GM12878 (cell line): ENCODE measurements around the gene DDIT4. TPM values are rescaled to one million over a fixed set of nuclear protein-coding genes. Genes with fewer than 3 reads are reported as not detected.

Experiments
- ATAC-seq: fragments of 200-7000 bp; cut with Tn5 transposase; 3 replicates; pipeline ENCODE4 v1.9.1; 2020; ENCODE audit warnings: mild to moderate bottlenecking, moderate library complexity
- BruUV-seq: library from RNA; stranded (reverse); fragments of 400-500 nt; replicated peaks from 2 replicates; lab custom pipeline; 2021; lab: Mats Ljungman, UMichigan
- CTCF ChIA-PET: fragments of 300-600 bp; sonication (Branson Sonifier 250); formaldehyde crosslinking; extraction: SDS; loops from one replicate; lab custom pipeline; 2021; ENCODE audit warnings: inconsistent platforms; lab: Yijun Ruan, JAX
- POLR2A ChIA-PET: fragments of 350-600 bp; formaldehyde crosslinking; extraction: SDS; loops from one replicate; lab custom pipeline; 2021; ENCODE audit warnings: inconsistent platforms; lab: Charles Lee
- RAD21 ChIA-PET: fragments of 300-600 bp; sonication (Branson Sonifier 250); formaldehyde crosslinking; loops from one replicate; lab custom pipeline; 2023; ENCODE audit warnings: antibody characterized with exemption; ENCODE audit not compliant: unreplicated experiment; lab: Charles Lee
- SMC1A ChIA-PET: fragments of 300-600 bp; sonication (Branson Sonifier 250); formaldehyde crosslinking; loops from one replicate; lab custom pipeline; 2023; ENCODE audit not compliant: unreplicated experiment, uncharacterized antibody; lab: Charles Lee
- DNase-seq: peaks from one replicate; pipeline ENCODE4 v3.0.0-alpha.2; 2011; ENCODE audit warnings: low read depth, low spot score
- FAIRE-seq: peaks from 3 replicates; lab custom pipeline; 2011; peaks lifted over from hg19 to GRCh38; lab: Jason Lieb, UNC
- H2AFZ ChIP-seq: 2 replicates; pipeline ENCODE4 v1.6.0; 2011; ENCODE audit warnings: low read depth, low read length, control low read depth; ENCODE audit not compliant: control insufficient read depth
- H3K27ac ChIP-seq: 2 replicates; pipeline ENCODE4 v1.5.1; 2011; ENCODE audit warnings: control low read depth; ENCODE audit not compliant: control insufficient read depth, insufficient read depth
- H3K27me3 ChIP-seq, 2 experiments: replicated peaks in 1 of 2; 2 replicates each; pipeline versions ENCODE4 v1.6.0 to v1.6.1; 2011; ENCODE audit warnings: low read length in 1 of 2; ENCODE audit not compliant: control insufficient read depth in 2 of 2, insufficient read depth in 2 of 2
- H3K36me3 ChIP-seq, 2 experiments: 2 replicates each; pipeline ENCODE4 v1.5.1; 2011; ENCODE audit warnings: low read length in 1 of 2; ENCODE audit not compliant: control insufficient read depth in 2 of 2, insufficient read depth in 2 of 2
- H3K4me1 ChIP-seq: 2 replicates; pipeline ENCODE4 v1.6.1; 2011; ENCODE audit warnings: mild to moderate bottlenecking, low read length, moderate library complexity, mixed read lengths; ENCODE audit not compliant: control insufficient read depth, insufficient read depth
- H3K4me2 ChIP-seq: 2 replicates; pipeline ENCODE4 v1.6.0; 2011; ENCODE audit warnings: control low read depth; ENCODE audit not compliant: control insufficient read depth, insufficient read depth
- H3K4me3 ChIP-seq: fragments of 200-600 bp; sonication (generic); 2 replicates; pipeline ENCODE4 v1.5.1; 2016
- H3K79me2 ChIP-seq: 2 replicates; pipeline ENCODE4 v1.6.0; 2011; ENCODE audit warnings: low read length; ENCODE audit not compliant: control insufficient read depth, insufficient read depth
- H3K9ac ChIP-seq: 2 replicates; pipeline ENCODE4 v1.8.0; 2011; ENCODE audit warnings: low read length, control low read depth, mixed read lengths; ENCODE audit not compliant: control insufficient read depth, insufficient read depth
- H3K9me3 ChIP-seq: replicated peaks from 3 replicates; pipeline ENCODE4 v1.5.1; 2011; ENCODE audit warnings: mild to moderate bottlenecking, low read length; ENCODE audit not compliant: control insufficient read depth, insufficient read depth
- H4K20me1 ChIP-seq: 2 replicates; pipeline ENCODE4 v1.6.0; 2011; ENCODE audit not compliant: control insufficient read depth, insufficient read depth
- BACH1 ChIP-seq: fragments of 450-650 bp; IDR thresholded peaks from 2 replicates; pipeline ENCODE4 v1.6.1; 2017; ENCODE audit warnings: mild to moderate bottlenecking, borderline replicate concordance
- CHD1 ChIP-seq: IDR thresholded peaks from 2 replicates; pipeline ENCODE4 v1.6.1; 2012; ENCODE audit warnings: low read depth, low read length, improper control_type of control experiment
- KAT2A ChIP-seq: conservative IDR thresholded peaks from 2 replicates; pipeline ENCODE4 v1.6.1; 2011; ENCODE audit warnings: low read depth, low read length; ENCODE audit not compliant: control insufficient read depth
- PKNOX1 ChIP-seq: fragments of 450-650 bp; IDR thresholded peaks from 2 replicates; pipeline ENCODE4 v1.6.1; 2016; ENCODE audit warnings: mild to moderate bottlenecking
- REST ChIP-seq: IDR thresholded peaks from 2 replicates; pipeline ENCODE4 v1.6.1; 2012; ENCODE audit warnings: mild to moderate bottlenecking, low read depth, low read length
- STAT3 ChIP-seq: IDR thresholded peaks from 2 replicates; pipeline ENCODE4 v1.6.1; 2011; ENCODE audit warnings: low read depth, low read length, improper control_type of control experiment
- WGBS: methylation state at CpG from one replicate; pipeline ENCODE4 v1.1.6; 2016; ENCODE audit warnings: low lambda C conversion rate; ENCODE audit not compliant: insufficient replicate concordance, insufficient coverage; ENCODE audit errors: missing lambda C conversion rate; 5-methylcytosine and 5-hydroxymethylcytosine counted together
- in situ Hi-C: fragments of 300-500 bp; cut with MboI; formaldehyde crosslinking; loops from 9 replicates; pipeline ENCODE4 v1.14.3; 2018; ENCODE audit warnings: mixed read lengths
- intact Hi-C: fragments of 100-400 bp; cut with micrococcal nuclease; formaldehyde crosslinking; loops from one replicate; pipeline ENCODE4 v1.14.2; 2022; ENCODE audit not compliant: unreplicated experiment
- polyA plus RNA-seq, 11 experiments: library from polyadenylated mRNA; depleted of rRNA in 4 of 11; unstranded in 6 of 11; stranded (reverse) in 5 of 11; fragments of >200 nt; fragmentation: Nextera tagmentation in 4 of 11; fragmentation: Illumina TruSeq in 1 of 11; extraction: Ambion mirVana in 4 of 11; extraction: Trizol in 1 of 11; gene quantifications; 1 replicate in 1 of 11; 2 replicates in 10 of 11; pipeline versions ENCODE4 v1.2.1 to v1.2.3, GENCODE V29; 2011 to 2016; ENCODE audit warnings: inconsistent platforms in 2 of 11, missing spikeins in 2 of 11, low read depth in 1 of 11
- total RNA-seq, 4 experiments: library from RNA; depleted of rRNA in 3 of 4; stranded (reverse); fragments of >200 nt in 3 of 4; fragmentation: Illumina TruSeq in 1 of 4; extraction: Trizol in 1 of 4; gene quantifications; 2 replicates each; pipeline versions ENCODE4 v1.2.1 to v1.2.3, GENCODE V29; 2013 to 2021

The DDIT4 gene
- total and polyA plus RNA-seq, 10 of the 15 experiments (the other 5 are each of a cell fraction or from before 2014, with no cell fraction given): 2.1 to 277 (median 183) TPM

- TF ChIP-seq KAT2A (no peak), STAT3 (no peak), CHD1 (no peak), BACH1 (no peak)
Observed at GRCh38 chr10:72228318-72228751, 45.4 kb upstream of the DDIT4 start (continued).

- peaks cover 1 to 31% of the 10 kb centered on the region in 2 experiments for H3K36me3 ChIP-seq
- H4K20me1 ChIP-seq: no peaks in the 10 kb centered on the region
- RAD21 ChIA-PET: interaction anchor here (0.6 to 1.9 kb wide), 19 partner anchors 8 to 333 kb away, joined by 3 to 7 read pairs (median 3); partner anchors contain the start of gene DDIT4
- BruUV-seq: no TSS peak
- no peak overlapping the region for H3K9ac ChIP-seq
- CTCF ChIA-PET: interaction anchor here (0.7 to 2.6 kb wide), 16 partner anchors 8 to 333 kb away, joined by 3 to 10 read pairs (median 4); no protein-coding TSS in a partner anchor
- no peak overlapping the region for H3K4me3 ChIP-seq
- TF ChIP-seq PKNOX1: 0 out of 2 replicates have a peak, but pooled peaks have one; percentile 14
- no peak for TF ChIP-seq REST
- H3K27ac ChIP-seq: no peak overlapping the region
- H2AFZ ChIP-seq: no peak overlapping the region
- H3K4me2 ChIP-seq: no peak overlapping the region
- intact Hi-C loops: no loop called here
- no peaks in the 10 kb centered on the region for H3K27me3 ChIP-seq
- in situ Hi-C loops: loop anchor here (5.0 kb wide), 1 partner anchor 108 kb away; no protein-coding TSS in a partner anchor
- ATAC-seq: no peak
- SMC1A ChIA-PET: interaction anchor here (0.6 to 2.7 kb wide), 20 partner anchors 8 to 240 kb away, joined by 3 to 15 read pairs (median 4); no protein-coding TSS in a partner anchor
- POLR2A ChIA-PET: interaction anchor here (0.6 to 2.1 kb wide), 11 partner anchors 8 to 305 kb away, joined by 3 to 12 read pairs (median 3); partner anchors contain the start of genes ANAPC16, ASCC1 and DDIT4
- no peak for FAIRE-seq
- no peaks in the 10 kb centered on the region for H3K9me3 ChIP-seq
- H3K4me1 ChIP-seq: peaks cover 3% of the 10 kb centered on the region
- DNase-seq: no peak
- WGBS: 91% methylated on average over 8 of the region's 8 CpGs
- peaks cover 24% of the 10 kb centered on the region for H3K79me2 ChIP-seq
Observed at GRCh38 chr10:72229261-72230251, 44.2 kb upstream of the DDIT4 start.
